Endothelial cell of umbilical vein (primary cell): Measurements from ENCODE around the gene CCL7. TPM values are rescaled to one million over a fixed set of nuclear protein-coding genes. Genes with fewer than 3 reads are reported as not detected.

Experiments used
- BruUV-seq: library from RNA; stranded (reverse); fragments of 400-500 nt; replicated peaks from 2 replicates; lab custom pipeline; 2021; lab: Mats Ljungman, UMichigan
- CTCF ChIA-PET: fragments of 300-600, 350-600 bp; sonication (Branson Sonifier 250); formaldehyde crosslinking; loops from one replicate; lab custom pipeline; 2021; ENCODE audit warnings: antibody characterized with exemption, inconsistent platforms; lab: Charles Lee
- POLR2A ChIA-PET: fragments of 300-600, 350-600 bp; sonication (Branson Sonifier 250); formaldehyde crosslinking; loops from one replicate; lab custom pipeline; 2021; ENCODE audit warnings: antibody characterized with exemption, inconsistent platforms; lab: Charles Lee
- DNase-seq: peaks from one replicate; pipeline ENCODE4 v3.0.0-alpha.2; 2011; ENCODE audit warnings: low read depth, low spot score
- FAIRE-seq: peaks from 2 replicates; lab custom pipeline; 2011; peaks lifted over from hg19 to GRCh38; lab: Jason Lieb, UNC
- H2AFZ ChIP-seq: 2 replicates; pipeline ENCODE4 v1.6.0; 2012; ENCODE audit warnings: low read depth, low read length, control low read depth, inconsistent platforms
- H3K27ac ChIP-seq: 2 replicates; pipeline ENCODE4 v1.5.1; 2011; ENCODE audit warnings: low read depth, mild to moderate bottlenecking, control low read depth, low read length, moderate library complexity; ENCODE audit not compliant: insufficient read depth
- H3K27me3 ChIP-seq, 2 experiments: 2 replicates each; pipeline versions ENCODE4 v1.6.0 to v1.6.1; 2011; ENCODE audit warnings: low read length in 2 of 2, mixed read lengths in 1 of 2; ENCODE audit not compliant: control insufficient read depth in 2 of 2, insufficient read depth in 2 of 2
- H3K36me3 ChIP-seq, 2 experiments: 2 replicates in 1 of 2; 3 replicates in 1 of 2; pipeline ENCODE4 v1.5.1; 2011; ENCODE audit warnings: low read length in 2 of 2, mild to moderate bottlenecking in 1 of 2, moderate library complexity in 1 of 2; ENCODE audit not compliant: control insufficient read depth in 2 of 2, insufficient read depth in 2 of 2; ENCODE audit errors: extremely low read depth in 1 of 2
- H3K4me1 ChIP-seq: 3 replicates; pipeline ENCODE4 v1.5.1; 2011; ENCODE audit warnings: mild to moderate bottlenecking, low read length; ENCODE audit not compliant: control insufficient read depth, insufficient read depth; ENCODE audit errors: extremely low read depth
- H3K4me2 ChIP-seq: 2 replicates; pipeline ENCODE4 v1.6.1; 2011; ENCODE audit warnings: low read length, control low read depth, mixed read lengths; ENCODE audit not compliant: insufficient read depth
- H3K4me3 ChIP-seq, 3 experiments: fragments of 200-600 bp in 1 of 3; sonication (generic), shearing (Covaris generic) in 1 of 3; replicated peaks in 1 of 3; 2 replicates each; pipeline ENCODE4 v1.5.1; 2011 to 2016; ENCODE audit warnings: control low read depth in 3 of 3, low read length in 3 of 3, mild to moderate bottlenecking in 2 of 3, inconsistent platforms in 1 of 3, low read depth in 1 of 3, moderate library complexity in 1 of 3; ENCODE audit not compliant: insufficient read depth in 1 of 3
- H3K79me2 ChIP-seq: 2 replicates; pipeline ENCODE4 v1.6.0; 2012; ENCODE audit warnings: low read length, inconsistent platforms; ENCODE audit not compliant: control insufficient read depth, insufficient read depth
- H3K9ac ChIP-seq: replicated peaks from 2 replicates; pipeline ENCODE3; 2011; ENCODE audit warnings: low read length, control low read depth; ENCODE audit not compliant: insufficient read depth; ENCODE audit errors: extremely low read depth
- H3K9me1 ChIP-seq: replicated peaks from 3 replicates; pipeline ENCODE4 v1.6.0; 2011; ENCODE audit warnings: mild to moderate bottlenecking, low read length; ENCODE audit not compliant: control insufficient read depth, insufficient read depth; ENCODE audit errors: extremely low read depth
- H3K9me3 ChIP-seq: replicated peaks from 2 replicates; pipeline ENCODE4 v1.5.1; 2012; ENCODE audit warnings: low read length, inconsistent platforms; ENCODE audit not compliant: control insufficient read depth, insufficient read depth
- H4K20me1 ChIP-seq: replicated peaks from 2 replicates; pipeline ENCODE3; 2011; ENCODE audit warnings: mild to moderate bottlenecking, low read length; ENCODE audit not compliant: control insufficient read depth, insufficient read depth; ENCODE audit errors: extremely low read depth
- CTCF ChIP-seq, 2 donors: IDR thresholded peaks; 1 replicate in 1 of 2; 2 replicates in 1 of 2; pipeline ENCODE4 v1.5.1; 2011; ENCODE audit warnings: low read length in 2 of 2, mild to moderate bottlenecking in 2 of 2, moderate library complexity in 2 of 2, control low read depth in 1 of 2, inconsistent platforms in 1 of 2, low read depth in 1 of 2; ENCODE audit not compliant: insufficient read depth in 1 of 2; ENCODE audit errors: extremely low read depth in 1 of 2
- EZH2 ChIP-seq: IDR thresholded peaks from 2 replicates; pipeline ENCODE4 v1.6.1; 2012; ENCODE audit warnings: borderline replicate concordance, low read depth, mild to moderate bottlenecking, moderate library complexity, low read length, inconsistent platforms; ENCODE audit not compliant: severe bottlenecking
- FOS ChIP-seq: IDR thresholded peaks from 2 replicates; pipeline ENCODE4 v1.6.1; 2011; ENCODE audit warnings: mild to moderate bottlenecking, low read length, moderate library complexity, borderline replicate concordance; ENCODE audit not compliant: insufficient read depth
- GATA2 ChIP-seq: IDR thresholded peaks from 2 replicates; pipeline ENCODE4 v1.7.0; 2011; ENCODE audit warnings: low read depth, mild to moderate bottlenecking, moderate library complexity, mixed read lengths, low read length; ENCODE audit not compliant: insufficient read length, insufficient read depth
- JUN ChIP-seq: IDR thresholded peaks from 2 replicates; pipeline ENCODE4 v1.6.1; 2011; ENCODE audit warnings: borderline replicate concordance, low read depth; ENCODE audit not compliant: insufficient read length, insufficient read depth
- MAX ChIP-seq: IDR thresholded peaks from 2 replicates; pipeline ENCODE4 v1.6.1; 2011; ENCODE audit not compliant: insufficient read depth, insufficient read length
- MYC ChIP-seq: IDR thresholded peaks from one replicate; pipeline ENCODE4 v1.6.1; 2011; ENCODE audit warnings: mild to moderate bottlenecking, low read depth, low read length
- POLR2A ChIP-seq: IDR thresholded peaks from 2 replicates; pipeline ENCODE4 v1.6.1; 2012; ENCODE audit warnings: low read depth, mild to moderate bottlenecking, control low read depth, low read length
- POLR2AphosphoS5 ChIP-seq: IDR thresholded peaks from 2 replicates; pipeline ENCODE4 v1.6.1; 2012; ENCODE audit warnings: low read depth, mild to moderate bottlenecking, control low read depth, low read length, moderate library complexity; ENCODE audit not compliant: insufficient read depth
- dilution Hi-C: fragments of 300-500 bp; cut with MboI; formaldehyde crosslinking; loops from one replicate; pipeline ENCODE4 v1.15.0; 2019; ENCODE audit warnings: low sequenced_read_pairs; ENCODE audit not compliant: extremely low pct_ligation_motif_present
- intact Hi-C: fragments of 100-400 bp; cut with micrococcal nuclease; formaldehyde crosslinking; loops from one replicate; pipeline ENCODE4 v1.10.0; 2022
- polyA plus RNA-seq, 4 experiments: library from polyadenylated mRNA; depleted of rRNA in 3 of 4; stranded (reverse) in 3 of 4; unstranded in 1 of 4; fragments of >200 nt; gene quantifications; 2 replicates each; pipeline versions ENCODE4 v1.2.1 to v1.2.3, GENCODE V29; 2011 to 2012; ENCODE audit warnings: missing spikeins in 1 of 4
- total RNA-seq: library from RNA; stranded (reverse); gene quantifications from 2 replicates; pipeline ENCODE4 v1.2.3, GENCODE V29; 2021

CCL7 gene
- total and polyA plus RNA-seq, 2 donors (not counting 3 experiments of a cell fraction or from before 2014, with no cell fraction given): 0.25 TPM; not detected in 1

GRCh38 chr17:34220752-34221395 lies 49.1 kb upstream of the CCL7 start:
- intact Hi-C loops (no loop called here), dilution Hi-C loops (loop anchor here (25.0 kb wide), 1 partner anchor 91 kb away; the partner anchor contains the start of gene CCL8)
- ChIA-PET POLR2A (no interaction called here), CTCF (interaction anchor here (0.9 to 4.5 kb wide), 7 partner anchors 14 to 141 kb away, joined by 3 to 19 read pairs (median 4); no protein-coding TSS in a partner anchor)
- no peak for DNase-seq
- Histone ChIP-seq H3K36me3 (no peaks in the 10 kb centered on the region), H4K20me1 (no peaks in the 10 kb centered on the region), H3K4me3 (no peak overlapping the region), H3K79me2 (no peaks in the 10 kb centered on the region), H3K4me1 (peaks cover 4% of the 10 kb centered on the region), H3K9ac (no peak overlapping the region), H3K27me3 (peaks cover 12% of the 10 kb centered on the region in 2 experiments), H3K27ac (no peak overlapping the region), H3K9me3 (no peaks in the 10 kb centered on the region), H3K9me1 (no peaks in the 10 kb centered on the region), H3K4me2 (peak overlapping the region; percentile 31), H2AFZ (no peak overlapping the region)
- no peak for TF ChIP-seq EZH2
- peak; percentile 24 for FAIRE-seq
- BruUV-seq: no TSS peak

GRCh38 chr17:34221411-34221810 lies 48.6 kb upstream of the CCL7 start:
- ChIA-PET POLR2A (no interaction called here), CTCF (interaction anchor here (0.9 to 4.5 kb wide), 5 partner anchors 14 to 140 kb away, joined by 3 to 19 read pairs (median 5); no protein-coding TSS in a partner anchor)
- Histone ChIP-seq H3K4me1 (peaks cover 4% of the 10 kb centered on the region), H3K27me3 (peaks cover 12% of the 10 kb centered on the region in 2 experiments), H4K20me1 (no peaks in the 10 kb centered on the region), H3K9ac (no peak overlapping the region), H3K36me3 (no peaks in the 10 kb centered on the region), H3K27ac (no peak overlapping the region), H3K4me3 (no peak overlapping the region), H2AFZ (no peak overlapping the region), H3K9me1 (no peaks in the 10 kb centered on the region), H3K9me3 (no peaks in the 10 kb centered on the region), H3K79me2 (no peaks in the 10 kb centered on the region), H3K4me2 (peak overlapping the region; percentile 31)
- BruUV-seq: no TSS peak
- no peak for DNase-seq
- no peak for FAIRE-seq
- no peak for TF ChIP-seq MYC
- no peak for TF ChIP-seq POLR2A
- TF ChIP-seq EZH2: no peak
- no peak for TF ChIP-seq FOS
- no peak for TF ChIP-seq POLR2AphosphoS5
- TF ChIP-seq JUN: no peak
- no peak for TF ChIP-seq MAX
- TF ChIP-seq GATA2: no peak
- no peak for TF ChIP-seq CTCF (IDR thresholded peaks at IDR 0.05; ENCODE audit: extremely low read depth in 1 of 2, insufficient read depth in 1 of 2, low read depth in 1 of 2, low read length in 2 of 2)
- intact Hi-C loops (no loop called here), dilution Hi-C loops (loop anchor here (25.0 kb wide), 1 partner anchor 91 kb away; the partner anchor contains the start of gene CCL8)
